H9 (cell line): ENCODE measurements around the gene GPR153. TPM values are rescaled to one million over a fixed set of nuclear protein-coding genes. Genes with fewer than 3 reads are reported as not detected.
"Not testable (repeated sequence)": the region's sequence is repeated elsewhere in the genome, so short reads cannot be mapped to it uniquely, and the experiment has no call there.

Experiments used
- DNase-seq: peaks from one replicate; pipeline ENCODE4 v3.0.0-alpha.2; 2017
- H2AFZ ChIP-seq: one replicate; pipeline ENCODE4 v1.6.1; 2013; ENCODE audit warnings: mild to moderate bottlenecking, low read length, control low read depth, moderate library complexity
- H2AK5ac ChIP-seq: 2 replicates; pipeline ENCODE4 v1.6.1; 2013; ENCODE audit warnings: low read length, control low read depth, mixed read lengths; ENCODE audit not compliant: insufficient read length
- H2BK120ac ChIP-seq: one replicate; pipeline ENCODE4 v1.6.1; 2013; ENCODE audit warnings: low read depth, mild to moderate bottlenecking, low read length, control low read depth, inconsistent platforms; ENCODE audit not compliant: poor library complexity, severe bottlenecking
- H2BK12ac ChIP-seq: 2 replicates; pipeline ENCODE4 v1.6.1; 2013; ENCODE audit warnings: low read length, control low read depth, mixed read lengths, low read depth; ENCODE audit not compliant: insufficient read length
- H2BK15ac ChIP-seq: 2 replicates; pipeline ENCODE4 v1.6.1; 2013; ENCODE audit warnings: low read depth, low read length, control low read depth
- H2BK20ac ChIP-seq: one replicate; pipeline ENCODE4 v1.6.1; 2013; ENCODE audit warnings: low read depth, mild to moderate bottlenecking, low read length, control low read depth, inconsistent platforms; ENCODE audit not compliant: poor library complexity, severe bottlenecking
- H2BK5ac ChIP-seq: 2 replicates; pipeline ENCODE4 v1.6.1; 2013; ENCODE audit warnings: low read length, control low read depth, mixed read lengths; ENCODE audit not compliant: insufficient read length
- H3K14ac ChIP-seq: 2 replicates; pipeline ENCODE4 v1.6.1; 2013; ENCODE audit warnings: low read length, control low read depth; ENCODE audit not compliant: insufficient read depth
- H3K18ac ChIP-seq: 2 replicates; pipeline ENCODE4 v1.6.1; 2013; ENCODE audit warnings: low read depth, mild to moderate bottlenecking, mixed read lengths, low read length, control low read depth; ENCODE audit not compliant: insufficient read length
- H3K23ac ChIP-seq: 2 replicates; pipeline ENCODE4 v1.6.1; 2013; ENCODE audit warnings: low read length, control low read depth, mixed read lengths, low read depth; ENCODE audit not compliant: insufficient read length
- H3K23me2 ChIP-seq: 2 replicates; pipeline ENCODE4 v1.6.1; 2013; ENCODE audit warnings: low read depth, mild to moderate bottlenecking, mixed read lengths, low read length, control low read depth; ENCODE audit not compliant: insufficient read length, poor library complexity, severe bottlenecking
- H3K27ac ChIP-seq: 2 replicates; pipeline ENCODE4 v1.5.1; 2013; ENCODE audit warnings: low read length, control low read depth, mixed read lengths, low read depth; ENCODE audit not compliant: insufficient read length
- H3K27me3 ChIP-seq: 2 replicates; pipeline ENCODE4 v1.6.1; 2013; ENCODE audit warnings: low read length, control low read depth, inconsistent platforms; ENCODE audit not compliant: insufficient read depth
- H3K4ac ChIP-seq: 2 replicates; pipeline ENCODE4 v1.6.1; 2013; ENCODE audit warnings: low read depth, mild to moderate bottlenecking, control low read depth, inconsistent platforms, low read length, moderate library complexity
- H3K4me1 ChIP-seq: 2 replicates; pipeline ENCODE4 v1.6.1; 2013; ENCODE audit warnings: low read length, control low read depth, inconsistent platforms; ENCODE audit not compliant: insufficient read depth
- H3K4me2 ChIP-seq: 2 replicates; pipeline ENCODE4 v1.6.1; 2013; ENCODE audit warnings: low read length, control low read depth, mixed read lengths; ENCODE audit not compliant: insufficient read length, insufficient read depth
- H3K56ac ChIP-seq: 2 replicates; pipeline ENCODE4 v1.6.1; 2013; ENCODE audit warnings: low read depth, mild to moderate bottlenecking, mixed read lengths, low read length, control low read depth; ENCODE audit not compliant: insufficient read length
- H3K79me1 ChIP-seq: 2 replicates; pipeline ENCODE4 v1.6.1; 2013; ENCODE audit warnings: low read depth, mild to moderate bottlenecking, moderate library complexity, low read length, control low read depth, inconsistent platforms; ENCODE audit not compliant: insufficient read depth, poor library complexity, severe bottlenecking
- H3K79me2 ChIP-seq: 2 replicates; pipeline ENCODE4 v1.6.1; 2013; ENCODE audit warnings: low read length, control low read depth, inconsistent platforms; ENCODE audit not compliant: insufficient read depth
- H3K9ac ChIP-seq: 2 replicates; pipeline ENCODE4 v1.6.1; 2013; ENCODE audit warnings: low read length, control low read depth, mixed read lengths; ENCODE audit not compliant: insufficient read length; ENCODE audit errors: extremely low read depth
- H3K9me3 ChIP-seq: one replicate; pipeline ENCODE4 v1.6.1; 2013; ENCODE audit warnings: low read depth, low read length, inconsistent platforms; ENCODE audit not compliant: control insufficient read depth
- H3T11ph ChIP-seq: one replicate; pipeline ENCODE4 v1.6.1; 2013; ENCODE audit warnings: mild to moderate bottlenecking, low read length, control low read depth, inconsistent platforms
- H4K20me1 ChIP-seq: one replicate; pipeline ENCODE4 v1.6.1; 2013; ENCODE audit not compliant: control insufficient read depth, insufficient read length, insufficient read depth
- H4K5ac ChIP-seq: 2 replicates; pipeline ENCODE4 v1.6.1; 2013; ENCODE audit warnings: low read depth, mild to moderate bottlenecking, mixed read lengths, low read length, control low read depth; ENCODE audit not compliant: insufficient read length
- H4K8ac ChIP-seq: replicated peaks from 2 replicates; pipeline ENCODE4 v1.6.1; 2013; ENCODE audit warnings: low read length, control low read depth, mixed read lengths, low read depth; ENCODE audit not compliant: insufficient read length
- H4K91ac ChIP-seq: 2 replicates; pipeline ENCODE4 v1.6.1; 2013; ENCODE audit warnings: low read depth, mild to moderate bottlenecking, moderate library complexity, mixed read lengths, low read length, control low read depth; ENCODE audit not compliant: insufficient read length
- H3K27ac Mint-ChIP-seq, 3 experiments: 2 replicates in 2 of 3; 3 replicates in 1 of 3; pipeline ENCODE4 v1.8.0; 2020 to 2021; ENCODE audit warnings: mixed read lengths in 3 of 3, mild to moderate bottlenecking in 1 of 3, moderate library complexity in 1 of 3
- H3K27me3 Mint-ChIP-seq: 2 replicates; pipeline ENCODE4 v1.8.0; 2021; ENCODE audit warnings: low read depth, mild to moderate bottlenecking, moderate library complexity, mixed read lengths
- H3K36me3 Mint-ChIP-seq, 3 experiments: 2 replicates in 2 of 3; 3 replicates in 1 of 3; pipeline ENCODE4 v1.8.0; 2020 to 2021; ENCODE audit warnings: low read depth in 3 of 3, mixed read lengths in 3 of 3; ENCODE audit not compliant: insufficient read depth in 1 of 3
- H3K4me1 Mint-ChIP-seq, 2 experiments: 2 replicates each; pipeline ENCODE4 v1.8.0; 2020; ENCODE audit warnings: mixed read lengths in 2 of 2
- H3K4me3 Mint-ChIP-seq, 2 experiments: 2 replicates in 1 of 2; 3 replicates in 1 of 2; pipeline ENCODE4 v1.8.0; 2020 to 2021; ENCODE audit warnings: mild to moderate bottlenecking in 2 of 2, mixed read lengths in 2 of 2, moderate library complexity in 1 of 2
- H3K9me3 Mint-ChIP-seq, 2 experiments: 2 replicates in 1 of 2; 3 replicates in 1 of 2; pipeline ENCODE4 v1.8.0; 2020; ENCODE audit warnings: mild to moderate bottlenecking in 2 of 2, mixed read lengths in 2 of 2, moderate library complexity in 1 of 2
- WGBS: extraction: QIAGEN DNeasy Blood & Tissue Kit; methylation state at CpG from one replicate; pipeline ENCODE4 v1.1.7; 2013; ENCODE audit warnings: missing lambda C conversion rate, low lambda C conversion rate, mixed read lengths; ENCODE audit not compliant: insufficient read length; ENCODE audit errors: extremely low coverage; 5-methylcytosine and 5-hydroxymethylcytosine counted together
- total RNA-seq: library from RNA; stranded (reverse); gene quantifications from 2 replicates; pipeline ENCODE4 v1.2.1, GENCODE V29; 2021
- TF ChIP-seq, protein P1 (sequence below): fragments of 200-600 bp; sonication (generic); conservative IDR thresholded peaks from 3 replicates; pipeline ENCODE4 v1.8.0; 2021; ENCODE audit warnings: antibody characterized with exemption, mild to moderate bottlenecking

GPR153 gene
- total RNA-seq, 1 experiment from 2014 or later = 8.9 TPM

DNA sequence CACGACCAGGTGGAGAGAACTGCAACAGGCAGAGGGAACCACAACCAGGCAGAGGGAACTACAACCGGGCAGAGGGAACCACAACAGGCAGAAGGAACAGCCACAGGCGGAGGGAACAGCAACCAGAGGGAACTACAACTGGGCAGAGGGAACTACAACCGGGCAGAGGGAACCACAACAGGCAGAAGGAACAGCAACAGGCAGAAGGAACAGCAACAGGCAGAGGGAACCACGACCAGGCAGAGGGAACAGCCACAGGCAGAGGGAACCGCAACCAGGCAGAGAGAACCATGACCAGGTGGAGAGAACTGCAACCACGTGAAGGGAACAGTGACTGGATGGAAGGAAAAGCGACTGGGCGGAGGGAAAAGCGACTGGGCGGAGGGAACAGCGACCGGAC is 47.6 kb upstream of the GPR153 start:
- no peak overlapping the region for H3K4me2 ChIP-seq
- Mint-ChIP-seq H3K4me1 (no peaks in the 10 kb centered on the region), H3K4me3 (no peak overlapping the region), H3K27ac (peak overlapping the region in 1 of 3 experiments; percentile 58; a peak in 2 of 7 replicates), H3K36me3 (peaks cover 44 to 50% (median 45%) of the 10 kb centered on the region in 3 experiments), H3K27me3 (no peaks in the 10 kb centered on the region), H3K9me3 (peaks cover 25 to 28% of the 10 kb centered on the region in 2 experiments)
- no peak overlapping the region for H3K23ac ChIP-seq
- no peak overlapping the region for H2BK20ac ChIP-seq
- H3K18ac ChIP-seq = no peak overlapping the region
- H4K20me1 ChIP-seq = no peaks in the 10 kb centered on the region
- no peak overlapping the region for H2AK5ac ChIP-seq
- H3K79me2 ChIP-seq = no peaks in the 10 kb centered on the region
- TF ChIP-seq, protein P1, sequence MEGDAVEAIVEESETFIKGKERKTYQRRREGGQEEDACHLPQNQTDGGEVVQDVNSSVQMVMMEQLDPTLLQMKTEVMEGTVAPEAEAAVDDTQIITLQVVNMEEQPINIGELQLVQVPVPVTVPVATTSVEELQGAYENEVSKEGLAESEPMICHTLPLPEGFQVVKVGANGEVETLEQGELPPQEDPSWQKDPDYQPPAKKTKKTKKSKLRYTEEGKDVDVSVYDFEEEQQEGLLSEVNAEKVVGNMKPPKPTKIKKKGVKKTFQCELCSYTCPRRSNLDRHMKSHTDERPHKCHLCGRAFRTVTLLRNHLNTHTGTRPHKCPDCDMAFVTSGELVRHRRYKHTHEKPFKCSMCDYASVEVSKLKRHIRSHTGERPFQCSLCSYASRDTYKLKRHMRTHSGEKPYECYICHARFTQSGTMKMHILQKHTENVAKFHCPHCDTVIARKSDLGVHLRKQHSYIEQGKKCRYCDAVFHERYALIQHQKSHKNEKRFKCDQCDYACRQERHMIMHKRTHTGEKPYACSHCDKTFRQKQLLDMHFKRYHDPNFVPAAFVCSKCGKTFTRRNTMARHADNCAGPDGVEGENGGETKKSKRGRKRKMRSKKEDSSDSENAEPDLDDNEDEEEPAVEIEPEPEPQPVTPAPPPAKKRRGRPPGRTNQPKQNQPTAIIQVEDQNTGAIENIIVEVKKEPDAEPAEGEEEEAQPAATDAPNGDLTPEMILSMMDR = no peak
- DNase-seq = no peak
- no peak overlapping the region for H2BK12ac ChIP-seq
- H2BK5ac ChIP-seq = no peak overlapping the region
- H3T11ph ChIP-seq = no peak overlapping the region
- H2BK15ac ChIP-seq = no peak overlapping the region
- H3K4ac ChIP-seq = no peak overlapping the region
- H2AFZ ChIP-seq = no peak overlapping the region
- no peak overlapping the region for H3K9ac ChIP-seq
- no peak overlapping the region for H3K14ac ChIP-seq
- H3K27me3 ChIP-seq = no peaks in the 10 kb centered on the region
- H3K23me2 ChIP-seq = no peaks in the 10 kb centered on the region
- no peaks in the 10 kb centered on the region for H3K4me1 ChIP-seq
- no peak overlapping the region for H4K8ac ChIP-seq
- WGBS = no CpG with 5 or more reads among the region's 13 CpGs
- no peak overlapping the region for H3K56ac ChIP-seq
- no peak overlapping the region for H4K91ac ChIP-seq
- H3K9me3 ChIP-seq = no peaks in the 10 kb centered on the region
- no peak overlapping the region for H2BK120ac ChIP-seq
- H3K27ac ChIP-seq = no peak overlapping the region
- H4K5ac ChIP-seq = no peak overlapping the region
- H3K79me1 ChIP-seq = no peaks in the 10 kb centered on the region

DNA sequence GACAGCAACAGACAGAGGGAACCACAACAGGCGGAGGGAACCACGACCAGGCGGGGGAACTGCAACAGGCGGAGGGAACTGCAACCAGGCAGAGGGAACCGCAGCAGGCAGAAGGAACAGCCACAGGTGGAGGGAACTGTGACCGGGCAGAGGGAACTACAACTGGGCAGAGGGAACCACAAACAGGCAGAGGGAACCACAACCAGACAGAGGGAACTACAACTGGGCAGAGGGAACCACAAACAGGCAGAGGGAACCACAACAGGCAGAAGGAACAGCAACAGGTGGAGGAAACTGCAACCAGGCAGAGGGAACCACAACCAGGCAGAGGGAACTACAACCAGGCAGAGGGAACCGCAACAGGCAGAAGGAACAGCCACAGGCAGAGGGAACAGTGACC is 46.8 kb upstream of the GPR153 start:
- H3K23ac ChIP-seq, H3K9ac ChIP-seq, H3K27me3 ChIP-seq, H3K4me3 Mint-ChIP-seq, H3K18ac ChIP-seq, H3K4me1 ChIP-seq, H3K27ac ChIP-seq, H2BK20ac ChIP-seq, H2AK5ac ChIP-seq, H4K8ac ChIP-seq, H3K56ac ChIP-seq, H4K91ac ChIP-seq, H3T11ph ChIP-seq, H3K9me3 ChIP-seq, H3K79me2 ChIP-seq, H3K4me2 ChIP-seq, H3K14ac ChIP-seq, H3K23me2 ChIP-seq, H2BK15ac ChIP-seq, H3K4ac ChIP-seq, H2AFZ ChIP-seq, H4K20me1 ChIP-seq, H4K5ac ChIP-seq, H3K4me1 Mint-ChIP-seq, H3K79me1 ChIP-seq, H3K27me3 Mint-ChIP-seq, H2BK5ac ChIP-seq, DNase-seq, H2BK12ac ChIP-seq, H2BK120ac ChIP-seq: not testable (repeated sequence)
- H3K36me3 Mint-ChIP-seq = peaks cover 45 to 53% (median 47%) of the 10 kb centered on the region in 3 experiments
- peaks cover 25 to 28% of the 10 kb centered on the region in 2 experiments for H3K9me3 Mint-ChIP-seq
- H3K27ac Mint-ChIP-seq = peak overlapping the region in 1 of 3 experiments; percentile 77; a peak in 2 of 7 replicates
- WGBS = no CpG with 5 or more reads among the region's 7 CpGs
